ENCODE data around the gene CADPS2. TPM values are rescaled to one million over a fixed set of nuclear protein-coding genes. Genes with fewer than 3 reads are reported as not detected.
"Not testable (repeated sequence)": the region's sequence is repeated elsewhere in the genome, so short reads cannot be mapped to it uniquely, and the experiment has no call there.

CADPS2 gene
- total and polyA plus RNA-seq, 7 donors, result 4.7 to 13.0 (median 9.5) TPM

GRCh38 chr7:122686360-122686878 is 199.8 kb downstream of the CADPS2 start:
- 75 to 89% methylated on average over 10 of the region's 10 CpGs for WGBS, 2 donors
- Histone ChIP-seq H3K4me3 (no peak overlapping the region), H3K4me1 (no peaks in the 10 kb centered on the region), H3K27me3 (no peaks in the 10 kb centered on the region), H3K36me3 (no peaks in the 10 kb centered on the region), H3K27ac (no peak overlapping the region), H3K9me3 (no peaks in the 10 kb centered on the region)
- intact Hi-C loops (cut with DNase I), result no loop called here
- TF ChIP-seq POLR2AphosphoS5 (IDR thresholded peaks at IDR 0.05), result no peak
- no peak for TF ChIP-seq POLR2A (IDR thresholded peaks at IDR 0.05)
- no peak for TF ChIP-seq EP300 (IDR thresholded peaks at IDR 0.05)
- no peak for TF ChIP-seq CTCF (IDR thresholded peaks at IDR 0.05)
- DNase-seq, result no peak

GRCh38 chr7:122684504-122684903 is 201.8 kb downstream of the CADPS2 start:
- no peak for TF ChIP-seq POLR2AphosphoS5 (IDR thresholded peaks at IDR 0.05)
- TF ChIP-seq POLR2A (IDR thresholded peaks at IDR 0.05), result no peak
- TF ChIP-seq CTCF (IDR thresholded peaks at IDR 0.05), result no peak
- no peak for TF ChIP-seq EP300 (IDR thresholded peaks at IDR 0.05)
- Histone ChIP-seq H3K36me3 (no peaks in the 10 kb centered on the region), H3K4me1 (no peaks in the 10 kb centered on the region), H3K4me3 (no peak overlapping the region), H3K9me3 (no peaks in the 10 kb centered on the region), H3K27me3 (no peaks in the 10 kb centered on the region), H3K27ac (no peak overlapping the region)
- 72 to 84% methylated on average over 2 of the region's 2 CpGs for WGBS, 2 donors
- intact Hi-C loops (cut with DNase I), result no loop called here
- DNase-seq, result no peak

- no peak for DNase-seq
- Histone ChIP-seq H3K9me3 (no peaks in the 10 kb centered on the region), H3K36me3 (no peaks in the 10 kb centered on the region), H3K27me3 (no peaks in the 10 kb centered on the region), H3K4me1 (no peaks in the 10 kb centered on the region), H3K27ac (no peak overlapping the region), H3K4me3 (no peak overlapping the region)
- TF ChIP-seq POLR2A (IDR thresholded peaks at IDR 0.05) (no peak), CTCF (IDR thresholded peaks at IDR 0.05) (no peak), EP300 (IDR thresholded peaks at IDR 0.05) (no peak), POLR2AphosphoS5 (IDR thresholded peaks at IDR 0.05) (no peak)
- intact Hi-C loops (cut with DNase I), result no loop called here
- 80 to 86% methylated on average over 8 of the region's 8 CpGs for WGBS, 2 donors
These were observed 203.3 kb downstream of the CADPS2 start for GRCh38 chr7:122682815-122683550.

- H3K9me3 ChIP-seq; H3K27ac ChIP-seq; DNase-seq; H3K27me3 ChIP-seq; H3K4me3 ChIP-seq; H3K36me3 ChIP-seq; intact Hi-C loops (cut with DNase I); H3K4me1 ChIP-seq: not testable (repeated sequence)
- 97% methylated on average over 16 of the region's 16 CpGs for WGBS, 2 donors
These were observed 205.1 kb downstream of the CADPS2 start for GRCh38 chr7:122681186-122681585.

GRCh38 chr7:122679813-122680212 is 206.4 kb downstream of the CADPS2 start:
- WGBS, 2 donors, result 22 to 58% methylated on average over 1 of the region's 1 CpG
- TF ChIP-seq CTCF (IDR thresholded peaks at IDR 0.05) (no peak), POLR2A (IDR thresholded peaks at IDR 0.05) (no peak), EP300 (IDR thresholded peaks at IDR 0.05) (no peak), POLR2AphosphoS5 (IDR thresholded peaks at IDR 0.05) (no peak)
- no peaks in the 10 kb centered on the region for H3K36me3 ChIP-seq

GRCh38 chr7:122679269-122679709 is 207.0 kb downstream of the CADPS2 start:
- H3K36me3 ChIP-seq; H3K27ac ChIP-seq; DNase-seq; H3K9me3 ChIP-seq; H3K4me3 ChIP-seq; H3K27me3 ChIP-seq; intact Hi-C loops (cut with DNase I): not testable (repeated sequence)
- 32 to 57% methylated on average over 9 of the region's 9 CpGs for WGBS, 2 donors
- H3K4me1 ChIP-seq, result peaks cover 0 to 10% (median 5%) of the 10 kb centered on the region in 4 donors

More at GRCh38 chr7:122679813-122680212, 206.4 kb downstream of the CADPS2 start:
- Histone ChIP-seq H3K27me3 (no peaks in the 10 kb centered on the region), H3K9me3 (no peaks in the 10 kb centered on the region), H3K27ac (no peak overlapping the region), H3K4me1 (peaks cover 0 to 5% (median 1%) of the 10 kb centered on the region in 4 donors), H3K4me3 (no peak overlapping the region)
- no peak for DNase-seq
- intact Hi-C loops (cut with DNase I), result no loop called here
